Stimulated activated naive B cell treated with anti-CD40 and anti-IgM and Interleukin-4, amounts not matched to agents 10 μg/mL and 1 μg/mL and 100 μg/mL, for 72 hours (primary cell): ENCODE results near the gene MAD1L1.

Experiments used
- ATAC-seq, 2 donors: fragments of 150-1000 bp; cut with Tn5 transposase; replicated peaks; 2 replicates each; pipeline ENCODE4 v1.10.0; 2021; ENCODE audit warnings: moderate library complexity in 1 of 2
- DNase-seq: peaks from one replicate; pipeline ENCODE4 v3.0.0; 2021
- H3K27ac Mint-ChIP-seq: one replicate; pipeline ENCODE4 v1.8.0; 2022; ENCODE audit warnings: mild to moderate bottlenecking, mixed read lengths
- H3K27me3 Mint-ChIP-seq, 2 donors: one replicate each; pipeline ENCODE4 v1.8.0; 2022; ENCODE audit warnings: mixed read lengths in 2 of 2
- H3K36me3 Mint-ChIP-seq, 2 donors: one replicate each; pipeline ENCODE4 v1.8.0; 2022; ENCODE audit warnings: mixed read lengths in 2 of 2, mild to moderate bottlenecking in 1 of 2
- H3K4me1 Mint-ChIP-seq, 2 donors: one replicate each; pipeline ENCODE4 v1.8.0; 2022; ENCODE audit warnings: mixed read lengths in 2 of 2, mild to moderate bottlenecking in 1 of 2
- H3K4me3 Mint-ChIP-seq, 2 donors: one replicate each; pipeline ENCODE4 v1.8.0; 2022; ENCODE audit warnings: mild to moderate bottlenecking in 2 of 2, mixed read lengths in 2 of 2, moderate library complexity in 1 of 2
- H3K9me3 Mint-ChIP-seq, 2 donors: one replicate each; pipeline ENCODE4 v1.8.0; 2022; ENCODE audit warnings: mixed read lengths in 2 of 2, mild to moderate bottlenecking in 1 of 2

Gene MAD1L1

GRCh38 chr7:2224934-2225333 is 7.8 kb downstream of the MAD1L1 start:
- Mint-ChIP-seq H3K27ac (no peak overlapping the region), H3K36me3 (peaks cover 69% of the 10 kb centered on the region in 2 donors), H3K9me3 (no peaks in the 10 kb centered on the region), H3K4me3 (no peak overlapping the region), H3K27me3 (no peaks in the 10 kb centered on the region), H3K4me1 (peaks cover 15 to 37% of the 10 kb centered on the region in 2 donors)
- DNase-seq: no peak
- ATAC-seq: no peak

GRCh38 chr7:2224491-2224928 is 8.2 kb downstream of the MAD1L1 start:
- no peak for DNase-seq
- peaks cover 12 to 33% of the 10 kb centered on the region in 2 donors for H3K4me1 Mint-ChIP-seq
- peak overlapping the region; percentile 62 for H3K27ac Mint-ChIP-seq
- no peak for ATAC-seq
- H3K27me3 Mint-ChIP-seq: no peaks in the 10 kb centered on the region
- peaks cover 67 to 69% of the 10 kb centered on the region in 2 donors for H3K36me3 Mint-ChIP-seq
- no peak overlapping the region for H3K4me3 Mint-ChIP-seq
- H3K9me3 Mint-ChIP-seq: no peaks in the 10 kb centered on the region

- ATAC-seq: no peak
- H3K27ac Mint-ChIP-seq: no peak overlapping the region
- no peak overlapping the region for H3K4me3 Mint-ChIP-seq
- no peak for DNase-seq
- no peaks in the 10 kb centered on the region for H3K27me3 Mint-ChIP-seq
- H3K9me3 Mint-ChIP-seq: no peaks in the 10 kb centered on the region
- peaks cover 70 to 77% of the 10 kb centered on the region in 2 donors for H3K36me3 Mint-ChIP-seq
- H3K4me1 Mint-ChIP-seq: peaks cover 10 to 31% of the 10 kb centered on the region in 2 donors
Observed at GRCh38 chr7:2223321-2223720, 9.4 kb downstream of the MAD1L1 start.

- H3K4me1 Mint-ChIP-seq: peaks cover 9 to 25% of the 10 kb centered on the region in 2 donors
- DNase-seq (no peak), ATAC-seq (no peak)
- no peaks in the 10 kb centered on the region for H3K27me3 Mint-ChIP-seq
- no peak overlapping the region for H3K4me3 Mint-ChIP-seq
- H3K27ac Mint-ChIP-seq: peak overlapping the region; percentile 14
- H3K36me3 Mint-ChIP-seq: peaks cover 73 to 79% of the 10 kb centered on the region in 2 donors
- H3K9me3 Mint-ChIP-seq: no peaks in the 10 kb centered on the region
Observed at GRCh38 chr7:2222516-2222915, 10.2 kb downstream of the MAD1L1 start.

GRCh38 chr7:2220954-2221353 is 11.8 kb downstream of the MAD1L1 start:
- Mint-ChIP-seq H3K4me3 (no peak overlapping the region), H3K4me1 (peaks cover 13 to 25% of the 10 kb centered on the region in 2 donors), H3K9me3 (no peaks in the 10 kb centered on the region), H3K27me3 (no peaks in the 10 kb centered on the region), H3K36me3 (peaks cover 73 to 85% of the 10 kb centered on the region in 2 donors), H3K27ac (no peak overlapping the region)
- ATAC-seq: no peak
- no peak for DNase-seq

GRCh38 chr7:2220506-2220905 is 12.2 kb downstream of the MAD1L1 start:
- no peaks in the 10 kb centered on the region for H3K27me3 Mint-ChIP-seq
- H3K4me1 Mint-ChIP-seq: peaks cover 14 to 22% of the 10 kb centered on the region in 2 donors
- H3K27ac Mint-ChIP-seq: no peak overlapping the region
- H3K36me3 Mint-ChIP-seq: peaks cover 75 to 85% of the 10 kb centered on the region in 2 donors
- DNase-seq (no peak), ATAC-seq (no peak)
- no peaks in the 10 kb centered on the region for H3K9me3 Mint-ChIP-seq
- H3K4me3 Mint-ChIP-seq: no peak overlapping the region

- Mint-ChIP-seq H3K9me3 (no peaks in the 10 kb centered on the region), H3K27me3 (no peaks in the 10 kb centered on the region), H3K36me3 (peaks cover 73 to 84% of the 10 kb centered on the region in 2 donors), H3K4me1 (peaks cover 16 to 22% of the 10 kb centered on the region in 2 donors), H3K4me3 (no peak overlapping the region), H3K27ac (no peak overlapping the region)
- ATAC-seq: no peak
- no peak for DNase-seq
Observed at GRCh38 chr7:2220030-2220429, 12.7 kb downstream of the MAD1L1 start.

DNA sequence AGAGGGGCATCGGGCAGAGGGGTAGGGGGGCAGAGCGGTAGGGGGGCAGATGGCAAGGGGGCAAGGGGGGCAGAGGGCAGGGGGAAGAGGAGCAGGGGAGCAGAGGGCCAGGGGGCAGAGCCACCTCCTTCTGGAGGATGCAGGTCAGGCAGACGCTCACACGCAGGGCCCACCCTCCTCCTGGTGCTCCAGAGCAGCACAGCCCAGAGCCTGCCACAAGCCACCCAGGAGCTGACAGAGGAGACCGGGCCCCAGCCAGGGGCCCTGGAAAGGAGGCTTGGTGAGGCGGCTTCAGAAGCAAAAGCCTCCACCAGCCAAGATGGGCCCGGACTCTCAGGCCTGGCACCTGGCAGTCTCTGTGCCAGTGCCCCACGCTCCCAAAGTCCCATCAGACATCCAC is 13.1 kb downstream of the MAD1L1 start:
- H3K27me3 Mint-ChIP-seq: no peaks in the 10 kb centered on the region

GRCh38 chr7:2219136-2219535 is 13.6 kb downstream of the MAD1L1 start:
- ATAC-seq (no peak), DNase-seq (no peak)
- Mint-ChIP-seq H3K27me3 (no peaks in the 10 kb centered on the region), H3K4me3 (no peak overlapping the region), H3K4me1 (peaks cover 13 to 14% of the 10 kb centered on the region in 2 donors), H3K36me3 (peaks cover 72 to 85% of the 10 kb centered on the region in 2 donors), H3K9me3 (no peaks in the 10 kb centered on the region), H3K27ac (no peak overlapping the region)

More for the DNA sequence above, 13.1 kb downstream of the MAD1L1 start:
- peaks cover 74 to 83% of the 10 kb centered on the region in 2 donors for H3K36me3 Mint-ChIP-seq
- no peak for ATAC-seq
- peaks cover 16 to 19% of the 10 kb centered on the region in 2 donors for H3K4me1 Mint-ChIP-seq
- H3K4me3 Mint-ChIP-seq: no peak overlapping the region
- DNase-seq: no peak
- H3K27ac Mint-ChIP-seq: no peak overlapping the region
- no peaks in the 10 kb centered on the region for H3K9me3 Mint-ChIP-seq

DNA sequence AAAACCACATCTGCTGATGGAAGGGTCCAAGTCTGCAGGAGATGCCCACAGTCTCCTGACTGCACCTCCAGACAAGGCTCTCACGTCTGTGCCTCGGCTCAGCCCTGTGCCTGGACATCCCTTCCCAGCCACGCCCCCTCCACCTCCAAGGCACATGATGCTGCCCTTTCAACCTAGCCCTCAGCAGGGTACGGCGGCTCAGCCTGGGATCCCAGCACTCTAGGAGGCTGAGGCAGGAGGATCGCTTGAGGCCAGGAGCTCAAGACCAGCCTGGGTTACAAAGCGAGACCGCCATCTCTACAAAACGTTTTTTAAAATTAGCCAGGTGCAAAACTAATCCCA is 14.3 kb downstream of the MAD1L1 start:
- DNase-seq: no peak
- no peak for ATAC-seq
- Mint-ChIP-seq H3K36me3 (peaks cover 77 to 89% of the 10 kb centered on the region in 2 donors), H3K27me3 (no peaks in the 10 kb centered on the region), H3K4me1 (peaks cover 12 to 16% of the 10 kb centered on the region in 2 donors), H3K4me3 (no peak overlapping the region), H3K27ac (no peak overlapping the region), H3K9me3 (no peaks in the 10 kb centered on the region)

- Mint-ChIP-seq H3K9me3 (no peaks in the 10 kb centered on the region), H3K4me3 (no peak overlapping the region), H3K4me1 (peaks cover 12 to 16% of the 10 kb centered on the region in 2 donors), H3K27me3 (no peaks in the 10 kb centered on the region), H3K36me3 (peaks cover 81 to 89% of the 10 kb centered on the region in 2 donors), H3K27ac (peak overlapping the region; percentile 25)
- ATAC-seq (no peak), DNase-seq (no peak)
Observed at GRCh38 chr7:2217716-2218443, 14.9 kb downstream of the MAD1L1 start.

GRCh38 chr7:2217206-2217605 is 15.5 kb downstream of the MAD1L1 start:
- ATAC-seq: no peak
- Mint-ChIP-seq H3K36me3 (peaks cover 79 to 91% of the 10 kb centered on the region in 2 donors), H3K4me1 (peaks cover 8 to 13% of the 10 kb centered on the region in 2 donors), H3K9me3 (no peaks in the 10 kb centered on the region), H3K27me3 (no peaks in the 10 kb centered on the region), H3K27ac (no peak overlapping the region), H3K4me3 (no peak overlapping the region)
- no peak for DNase-seq

GRCh38 chr7:2215851-2216250 is 16.9 kb downstream of the MAD1L1 start:
- Mint-ChIP-seq H3K4me1 (peaks cover 15 to 17% of the 10 kb centered on the region in 2 donors), H3K27ac (peak overlapping the region; percentile 69), H3K36me3 (peaks cover 79 to 93% of the 10 kb centered on the region in 2 donors), H3K27me3 (no peaks in the 10 kb centered on the region), H3K9me3 (no peaks in the 10 kb centered on the region), H3K4me3 (no peak overlapping the region)
- DNase-seq: no peak
- no peak for ATAC-seq

DNA sequence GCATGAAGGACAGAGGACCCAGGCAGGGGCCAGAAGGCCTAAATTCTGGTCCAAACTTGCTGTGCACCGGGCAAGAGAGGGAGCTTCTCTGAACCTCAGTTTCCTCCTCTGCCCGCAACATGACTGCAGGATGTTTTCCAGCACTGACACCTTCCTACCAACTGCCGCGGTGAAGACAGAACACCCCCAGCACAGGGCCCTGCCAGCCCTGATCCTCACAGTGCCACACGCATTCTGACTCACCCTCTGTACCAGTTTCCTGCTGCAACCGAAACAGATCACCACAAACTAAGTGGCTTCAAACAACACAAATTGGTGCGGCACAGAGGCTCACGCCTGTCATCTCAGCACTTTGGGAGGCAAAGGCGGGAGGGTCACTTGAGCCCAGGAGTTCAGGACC is 18.1 kb downstream of the MAD1L1 start:
- H3K27me3 Mint-ChIP-seq: no peaks in the 10 kb centered on the region
- H3K4me3 Mint-ChIP-seq: no peak overlapping the region
- peaks cover 74 to 90% of the 10 kb centered on the region in 2 donors for H3K36me3 Mint-ChIP-seq
- DNase-seq (no peak), ATAC-seq (no peak)
- no peaks in the 10 kb centered on the region for H3K9me3 Mint-ChIP-seq
- H3K4me1 Mint-ChIP-seq: peaks cover 27% of the 10 kb centered on the region in 2 donors
- H3K27ac Mint-ChIP-seq: peak overlapping the region; percentile 65

- Mint-ChIP-seq H3K9me3 (no peaks in the 10 kb centered on the region), H3K27me3 (no peaks in the 10 kb centered on the region), H3K4me1 (peaks cover 36% of the 10 kb centered on the region in 2 donors), H3K4me3 (no peak overlapping the region), H3K27ac (peak overlapping the region; percentile 66), H3K36me3 (peaks cover 74 to 90% of the 10 kb centered on the region in 2 donors)
- DNase-seq (no peak), ATAC-seq (no peak)
Observed at GRCh38 chr7:2213551-2214215, 19.1 kb downstream of the MAD1L1 start.
